NCI-H2227 treated with DMSO at 0.1 percent for 48 hours (cell line): ENCODE data around the gene CBX4.

Experiments used
- DNase-seq: peaks from one replicate; lab custom pipeline; 2025; lab: John Stamatoyannopoulos, UW

Gene CBX4

DNA sequence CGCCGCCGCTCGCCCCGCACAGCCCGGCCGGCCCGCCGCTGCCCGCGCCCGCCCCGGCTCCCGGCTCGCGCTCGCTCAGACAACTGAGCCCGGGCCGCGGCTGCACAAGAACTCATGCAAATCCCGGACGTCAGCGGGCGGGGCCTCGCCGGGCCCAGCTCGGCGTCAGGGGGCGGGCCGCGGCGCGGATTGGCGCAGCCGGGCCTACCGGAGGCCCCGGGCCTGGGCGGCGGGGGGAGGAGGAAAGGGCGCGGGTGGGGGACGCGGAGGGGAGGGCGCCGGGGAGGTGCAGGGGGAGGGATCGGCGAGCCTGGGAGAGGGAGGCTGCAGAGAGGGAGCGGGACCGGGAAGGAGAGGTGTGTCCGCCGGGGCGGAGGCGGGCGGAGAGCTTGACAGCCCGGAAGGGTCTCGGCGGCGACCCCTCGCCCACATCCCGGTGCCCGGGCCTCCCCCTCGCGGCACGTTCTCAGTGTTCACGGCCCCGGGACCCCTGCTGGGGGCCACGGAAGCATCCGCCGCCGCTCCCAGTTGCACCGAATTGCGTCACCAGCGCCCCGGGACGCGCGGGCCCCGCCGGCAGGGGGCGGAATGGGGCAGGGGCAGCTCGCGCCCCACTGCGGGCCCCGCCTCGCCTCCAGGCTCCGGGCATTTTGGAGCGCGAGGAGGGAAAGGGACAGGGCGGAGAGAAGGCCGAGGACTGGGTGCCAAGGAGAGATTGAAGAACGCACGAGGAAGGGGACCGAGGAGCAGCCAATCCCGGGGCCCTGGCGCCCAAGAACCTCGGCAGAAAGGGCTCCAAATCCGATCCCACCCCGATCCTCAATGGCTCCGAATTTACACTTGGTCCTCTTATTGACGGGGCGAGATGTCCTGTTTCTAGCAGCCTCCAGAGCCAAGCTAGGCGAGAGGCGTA is at the start of gene CBX4:
Gene CBX4, minus strand, starts transcription at position 85 of the 913 bp plus-strand sequence. CDS start 189 bp downstream, outside the sequence.
- peak; percentile 91 for DNase-seq

DNA sequence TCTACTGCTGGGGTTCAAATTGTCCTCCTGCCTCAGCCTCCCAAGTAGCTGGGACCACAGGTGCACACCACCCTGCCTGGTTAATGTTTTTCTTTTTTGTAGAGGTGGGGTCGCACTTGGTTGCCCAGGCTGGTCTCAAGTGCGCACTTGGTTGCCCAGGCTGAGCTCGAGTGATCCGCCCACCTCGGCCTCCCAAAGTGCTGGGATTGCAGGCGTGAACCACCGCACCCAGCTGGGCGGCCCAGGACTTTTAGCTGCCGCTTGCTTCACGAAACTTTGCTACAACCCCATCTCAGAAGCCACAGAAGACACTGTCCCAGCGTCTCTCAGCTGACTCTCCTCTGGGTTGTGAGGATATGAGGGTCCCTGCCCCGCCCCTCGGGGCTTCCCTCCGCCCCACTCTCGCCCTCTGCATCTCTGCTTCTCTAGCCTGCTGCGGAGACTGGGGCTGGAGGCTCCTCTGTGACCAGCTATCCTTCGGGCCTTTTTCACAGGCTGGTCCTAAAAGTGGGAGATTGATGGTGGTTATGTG is 48.8 kb upstream of the CBX4 start:
- no peak for DNase-seq

DNA sequence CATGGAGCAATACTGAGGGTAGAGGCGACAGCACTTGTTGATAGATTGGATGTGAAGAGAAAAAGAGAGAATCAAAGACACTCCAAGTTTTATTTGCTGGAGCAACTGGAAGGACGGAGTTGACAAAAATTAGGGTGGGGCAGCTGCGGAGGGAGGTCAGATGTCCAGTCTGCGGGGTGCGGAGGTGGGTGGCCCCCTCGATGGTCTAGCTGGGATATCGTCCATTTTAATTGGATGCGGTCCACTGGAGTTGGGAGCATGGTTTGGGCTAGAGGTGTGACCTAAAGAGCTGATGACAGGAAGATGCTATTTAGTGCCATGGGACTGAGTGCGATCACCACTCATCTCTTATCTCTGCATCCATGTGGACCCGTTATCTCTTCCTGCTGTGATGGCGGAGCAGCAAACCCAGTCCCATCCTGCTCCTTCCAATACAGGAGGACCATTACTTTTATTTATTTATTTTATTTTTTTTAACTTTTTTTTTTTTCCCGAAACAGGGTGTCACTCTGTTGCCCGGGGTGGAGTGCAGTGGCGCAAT is 48.3 kb upstream of the CBX4 start:
- DNase-seq = no peak

DNA sequence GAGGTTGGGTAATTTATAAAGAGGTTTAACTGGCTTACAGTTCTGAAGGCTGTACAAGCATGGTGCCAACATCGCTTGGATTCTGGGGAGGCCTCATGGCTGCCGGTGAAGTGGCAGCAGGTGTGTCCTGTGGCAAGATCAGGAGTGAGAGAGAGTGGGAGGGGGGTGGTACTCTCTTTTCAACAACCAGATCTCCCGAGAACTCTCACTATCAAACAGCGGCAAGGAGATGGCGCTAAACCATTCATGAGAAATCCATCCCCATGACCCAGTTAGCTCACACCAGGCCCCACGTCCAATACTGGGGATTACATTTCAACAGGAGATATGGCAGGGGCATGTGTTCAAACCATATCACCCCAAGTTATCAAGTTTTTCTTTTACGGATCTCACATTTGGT is 44.0 kb upstream of the CBX4 start:
- no peak for DNase-seq

DNA sequence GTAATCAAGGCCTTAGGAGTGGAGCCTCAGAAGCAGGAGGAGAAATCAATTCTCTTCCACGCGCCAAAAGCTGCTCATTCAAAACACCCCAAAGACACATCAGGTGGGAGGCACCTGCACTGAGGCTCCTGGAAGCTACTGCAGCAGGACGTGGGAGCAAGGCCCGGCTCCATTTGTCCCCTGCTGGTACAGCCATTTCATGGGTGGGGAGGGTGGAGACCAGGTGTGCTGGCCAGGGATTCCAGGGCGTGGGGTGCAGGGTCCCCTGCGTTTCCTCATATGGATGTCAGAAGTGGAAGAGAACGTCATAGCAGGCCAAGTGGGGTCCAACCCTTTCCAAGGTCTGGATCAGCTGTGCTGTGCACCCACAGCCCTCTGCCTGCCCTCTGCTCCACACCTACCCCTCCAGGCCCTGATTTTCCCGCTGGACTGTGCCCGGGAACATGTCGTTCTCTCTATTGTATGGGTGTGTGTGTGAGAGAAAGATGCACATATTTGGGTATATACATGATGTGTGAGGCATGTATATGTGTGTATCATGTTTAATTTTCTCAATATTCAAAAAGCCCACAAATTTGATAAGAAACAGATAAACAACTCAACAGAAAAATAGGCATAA is 39.2 kb upstream of the CBX4 start:
- no peak for DNase-seq

DNA sequence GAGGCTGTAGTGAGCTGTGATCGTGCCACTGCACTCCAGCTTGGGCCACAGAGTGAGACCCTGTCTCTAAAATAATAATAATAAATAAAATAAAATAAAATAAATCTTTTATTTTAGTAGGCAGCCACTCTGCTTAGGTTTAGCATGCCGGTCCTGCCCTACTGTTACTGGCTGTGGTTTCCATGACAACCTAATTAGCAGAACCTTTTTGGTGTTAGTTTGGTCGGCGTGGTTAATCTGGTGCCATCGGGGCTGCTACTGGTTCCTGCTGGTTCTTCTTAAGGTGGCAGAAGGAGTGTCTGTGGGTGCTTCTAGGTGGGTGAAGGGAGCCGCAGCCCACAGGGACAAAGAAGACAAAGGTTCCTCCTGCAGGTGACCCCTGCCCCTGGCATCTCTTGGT is 37.8 kb upstream of the CBX4 start:
- DNase-seq = no peak

DNA sequence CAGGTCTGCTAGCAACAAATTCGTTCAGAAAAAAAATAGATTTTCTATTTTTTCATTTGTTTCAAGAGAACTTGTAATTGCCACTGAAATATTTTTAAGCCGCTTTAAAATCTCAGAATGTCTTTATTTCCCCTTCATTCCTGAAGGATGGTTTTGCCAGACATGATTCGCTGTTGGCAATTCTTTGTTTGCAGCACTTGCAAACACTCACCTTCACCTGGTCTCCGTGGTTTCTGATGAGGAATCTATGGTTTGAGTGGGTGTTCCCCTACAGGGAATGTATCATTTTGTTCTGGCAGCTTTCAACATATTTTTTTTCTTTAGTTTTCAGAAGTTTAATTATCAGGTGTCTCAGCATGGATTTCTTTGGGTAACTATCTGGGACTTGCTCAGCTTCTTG is 36.3 kb upstream of the CBX4 start:
- DNase-seq = no peak

DNA sequence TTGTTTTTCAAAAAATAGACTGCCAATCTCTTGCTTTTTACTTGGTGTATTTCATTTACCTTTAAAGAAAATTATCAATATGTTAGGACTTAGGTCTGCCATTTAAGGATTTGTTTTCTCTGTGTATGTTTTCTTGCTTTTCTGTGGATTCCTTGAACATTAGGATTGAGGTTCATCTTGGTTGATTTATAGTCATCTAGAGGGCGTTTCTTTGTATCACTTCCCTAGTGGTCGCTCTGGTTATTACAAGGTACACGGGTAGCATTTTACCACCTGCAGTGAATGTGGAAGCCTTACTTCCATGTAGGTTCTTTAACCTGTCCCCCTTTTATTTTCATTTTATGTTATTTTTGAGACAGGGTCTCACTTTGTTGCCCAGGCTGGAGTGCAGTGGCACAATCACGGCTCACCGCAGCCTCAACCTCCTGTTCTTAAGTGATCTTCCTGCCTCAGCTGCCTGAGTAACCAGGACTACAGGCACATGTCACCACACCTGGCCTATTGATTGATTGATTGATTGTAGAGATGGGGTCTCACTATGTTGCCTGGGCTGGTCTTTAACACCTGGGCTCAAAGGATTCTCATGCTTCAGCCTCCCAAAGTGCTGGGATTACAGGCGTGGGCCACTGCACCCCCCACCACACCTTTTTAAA is 35.2 kb upstream of the CBX4 start:
- peak; percentile 8 for DNase-seq

DNA sequence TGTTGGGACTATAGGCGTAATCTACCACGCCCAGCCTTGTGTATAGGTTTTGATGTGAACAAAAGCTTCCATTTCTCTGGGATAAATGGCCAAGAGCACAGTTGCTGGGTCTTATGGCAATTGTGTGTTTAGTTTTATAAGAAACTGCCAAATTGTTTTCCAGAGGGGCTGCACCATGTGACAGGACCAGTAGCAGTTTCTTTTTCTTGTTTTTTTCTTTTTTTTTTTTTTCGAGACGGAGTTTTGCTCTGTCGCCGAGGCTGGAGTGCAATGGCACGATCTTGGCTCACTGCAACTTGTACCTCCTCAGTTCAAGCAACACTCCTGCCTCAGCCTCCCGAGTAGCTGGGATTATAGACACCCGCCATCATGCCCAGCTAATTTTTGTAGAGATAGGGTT is 34.3 kb upstream of the CBX4 start:
- DNase-seq = no peak

DNA sequence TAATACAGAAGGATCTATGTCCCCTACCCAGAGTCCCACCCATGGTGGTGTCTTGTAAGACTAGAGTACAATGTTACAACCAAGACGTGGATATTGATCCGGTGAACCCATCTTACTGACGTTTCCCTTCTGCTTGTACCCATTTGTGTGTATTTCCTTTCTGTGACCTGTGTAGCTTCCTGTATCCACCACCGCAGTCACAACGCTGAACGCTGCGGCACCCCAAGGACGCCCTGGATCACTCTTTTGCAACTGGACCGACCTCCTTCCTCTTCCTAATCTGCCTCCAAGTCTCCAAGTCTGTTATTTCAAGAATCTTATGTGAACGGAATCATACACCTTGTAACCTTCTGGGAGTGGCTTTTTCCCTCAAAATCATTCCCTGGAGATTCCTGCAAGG is 33.5 kb upstream of the CBX4 start:
- DNase-seq = no peak

DNA sequence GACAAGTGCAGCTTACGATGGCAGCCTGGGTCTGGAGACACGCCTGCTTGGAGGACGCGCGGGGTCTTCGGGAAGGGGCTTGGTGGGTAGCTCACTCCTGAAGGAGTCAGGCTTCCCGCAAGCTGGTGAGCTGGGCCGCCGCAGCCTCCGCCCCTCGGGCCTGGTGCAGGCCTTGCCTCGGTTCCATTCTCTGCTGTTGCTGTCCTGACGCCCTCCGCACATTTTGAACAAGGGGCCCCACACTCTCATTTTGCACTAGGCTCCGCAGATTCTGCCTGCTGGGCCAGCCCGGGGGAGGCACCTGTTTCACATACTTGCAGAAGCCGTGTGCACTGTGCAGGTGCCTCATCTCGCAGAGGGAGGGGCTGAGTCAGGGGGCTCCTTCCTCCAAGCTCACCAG is 31.9 kb upstream of the CBX4 start:
- DNase-seq = no peak

DNA sequence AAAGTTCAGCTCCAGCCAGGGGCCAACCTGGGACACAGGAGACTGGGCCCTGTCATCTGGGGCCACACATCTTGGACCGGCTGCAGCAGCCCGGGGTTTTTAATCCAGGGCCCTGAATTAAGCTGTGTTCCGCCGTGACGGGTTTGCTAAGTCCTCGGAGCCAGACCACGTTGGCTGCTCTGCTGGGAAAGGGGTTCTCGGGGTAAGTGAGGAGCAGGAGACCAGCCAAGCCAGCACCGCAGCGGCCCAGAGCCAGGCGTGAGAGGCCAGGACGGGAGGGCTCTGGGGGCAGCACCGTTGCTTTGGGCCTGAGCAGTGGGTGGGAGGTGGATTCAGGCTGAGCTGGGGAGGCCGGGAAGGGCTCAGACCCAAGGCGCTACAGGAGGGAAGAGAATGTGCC is 31.3 kb upstream of the CBX4 start:
- no peak for DNase-seq

DNA sequence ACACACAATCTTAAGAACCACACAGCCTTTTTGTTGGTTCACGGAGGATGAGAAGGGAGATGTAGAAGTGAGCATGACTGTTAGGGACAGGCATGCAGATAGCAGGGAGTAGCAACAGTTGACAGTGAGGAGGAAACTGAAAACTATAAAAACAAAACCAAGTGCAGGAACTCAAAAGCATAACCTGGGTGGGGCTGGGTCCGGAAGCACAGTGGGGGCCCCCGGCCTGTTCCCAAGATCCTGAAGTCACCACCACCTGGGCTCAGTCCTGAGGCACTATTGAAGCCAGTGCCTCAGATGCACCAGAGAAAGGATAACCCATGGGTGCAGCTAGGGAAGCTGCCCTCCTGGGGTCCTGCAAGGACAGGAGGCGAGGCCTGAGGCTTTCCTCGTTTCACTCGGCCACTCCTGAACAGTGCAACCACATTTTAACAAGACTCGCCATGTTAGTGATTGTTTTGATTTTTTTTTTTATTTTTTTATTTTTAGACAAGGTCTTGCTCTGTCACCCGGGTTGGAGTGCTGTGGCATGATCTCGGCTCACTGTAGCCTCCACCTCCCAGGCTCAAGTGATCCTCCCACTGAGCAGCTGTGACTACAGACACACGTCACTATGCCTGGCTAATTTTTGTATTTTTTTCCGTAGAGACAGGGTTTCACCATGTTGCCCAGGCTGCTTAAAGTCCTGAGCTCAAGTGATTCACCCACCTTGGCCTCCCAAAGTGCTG is 27.7 kb upstream of the CBX4 start:
- no peak for DNase-seq

DNA sequence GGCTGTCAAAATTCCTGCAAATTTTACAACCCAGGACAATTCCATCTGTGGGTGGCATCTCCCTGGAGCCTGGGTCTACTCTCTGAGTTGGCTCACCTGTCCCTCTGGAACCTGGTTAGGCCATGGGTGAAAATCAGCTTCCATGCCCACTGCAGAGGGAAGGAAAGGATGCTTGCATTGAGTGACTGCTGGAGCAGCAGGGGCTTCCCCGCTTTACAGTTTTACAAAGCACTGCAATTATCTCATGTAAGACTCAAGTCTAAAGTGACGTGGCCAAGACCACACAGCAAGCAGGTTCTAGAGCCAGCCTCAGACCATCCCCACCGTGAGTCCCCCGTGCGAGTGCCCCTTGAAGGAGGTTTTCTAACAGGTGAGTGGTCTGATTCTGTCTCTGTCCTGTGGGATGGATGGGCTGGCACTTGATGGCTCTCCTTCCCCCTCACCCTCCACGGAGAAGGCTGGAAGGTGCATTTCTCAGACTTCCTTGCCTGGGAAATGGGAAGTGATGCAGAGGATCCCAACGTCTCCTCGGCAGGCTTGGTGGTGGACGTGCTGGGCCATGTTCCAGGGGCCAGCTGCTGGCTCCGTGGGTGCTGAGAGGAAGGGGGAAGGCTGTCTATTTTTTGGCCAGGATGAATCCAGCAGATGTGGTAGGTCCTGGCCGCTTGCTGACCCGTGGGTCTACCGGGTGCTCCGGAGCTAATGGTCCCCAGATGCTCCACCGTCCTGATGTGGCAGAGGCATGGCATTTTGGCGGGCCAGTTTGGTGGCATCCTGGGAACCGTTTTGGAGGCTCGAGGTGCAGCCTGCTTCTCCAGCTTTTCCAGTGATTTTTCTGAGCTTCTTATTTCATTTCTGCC is 26.3 kb upstream of the CBX4 start:
- DNase-seq = no peak

DNA sequence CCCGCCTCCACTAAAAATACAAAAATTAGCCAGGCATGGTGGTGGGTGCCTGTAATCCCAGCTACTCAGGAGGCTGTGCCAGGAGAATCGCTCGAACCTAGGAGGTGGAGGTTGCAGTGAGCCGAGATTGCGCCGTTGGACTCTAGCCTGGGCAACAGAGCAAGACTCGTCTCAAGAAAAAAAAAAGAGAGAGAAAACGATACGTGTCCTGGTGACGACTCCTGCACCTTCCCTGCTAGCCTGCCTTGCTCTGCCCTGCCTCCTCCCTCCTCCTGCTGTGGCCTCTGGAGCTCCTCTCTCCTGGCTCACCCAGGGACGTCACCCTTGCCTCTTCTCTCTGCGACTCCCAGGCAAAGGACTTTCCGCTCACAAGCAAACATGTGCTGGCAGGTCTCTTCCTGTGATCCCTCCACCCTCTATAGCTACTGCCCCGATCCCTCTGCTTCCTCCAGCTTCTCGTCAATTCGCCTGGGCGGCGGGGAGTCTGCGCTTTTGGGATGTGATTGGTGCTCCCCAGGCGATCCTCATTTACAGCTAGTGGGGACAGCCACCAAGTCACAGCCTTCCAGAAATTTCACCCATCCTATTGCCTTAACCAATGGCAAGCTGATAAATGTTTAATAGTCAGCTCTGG is 25.5 kb upstream of the CBX4 start:
- no peak for DNase-seq

DNA sequence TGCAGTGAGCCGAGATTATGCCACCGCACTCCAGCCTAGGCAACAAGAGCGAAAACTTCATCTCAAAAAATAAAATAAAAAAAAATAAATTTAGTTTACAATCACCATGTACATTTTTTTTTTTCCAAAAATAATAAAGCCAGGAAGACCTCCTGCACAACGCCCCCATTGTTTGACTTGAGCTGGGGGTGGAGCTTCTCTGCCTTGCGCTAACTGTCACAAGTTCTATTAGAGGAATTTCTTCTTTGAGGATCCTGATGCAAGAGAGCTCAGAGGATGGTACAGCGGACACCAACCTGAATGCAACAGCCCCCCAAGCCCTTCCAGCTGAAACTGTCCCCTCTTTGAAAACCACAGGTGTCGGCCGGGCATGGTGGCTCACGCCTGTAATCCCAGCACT is 24.9 kb upstream of the CBX4 start:
- no peak for DNase-seq

DNA sequence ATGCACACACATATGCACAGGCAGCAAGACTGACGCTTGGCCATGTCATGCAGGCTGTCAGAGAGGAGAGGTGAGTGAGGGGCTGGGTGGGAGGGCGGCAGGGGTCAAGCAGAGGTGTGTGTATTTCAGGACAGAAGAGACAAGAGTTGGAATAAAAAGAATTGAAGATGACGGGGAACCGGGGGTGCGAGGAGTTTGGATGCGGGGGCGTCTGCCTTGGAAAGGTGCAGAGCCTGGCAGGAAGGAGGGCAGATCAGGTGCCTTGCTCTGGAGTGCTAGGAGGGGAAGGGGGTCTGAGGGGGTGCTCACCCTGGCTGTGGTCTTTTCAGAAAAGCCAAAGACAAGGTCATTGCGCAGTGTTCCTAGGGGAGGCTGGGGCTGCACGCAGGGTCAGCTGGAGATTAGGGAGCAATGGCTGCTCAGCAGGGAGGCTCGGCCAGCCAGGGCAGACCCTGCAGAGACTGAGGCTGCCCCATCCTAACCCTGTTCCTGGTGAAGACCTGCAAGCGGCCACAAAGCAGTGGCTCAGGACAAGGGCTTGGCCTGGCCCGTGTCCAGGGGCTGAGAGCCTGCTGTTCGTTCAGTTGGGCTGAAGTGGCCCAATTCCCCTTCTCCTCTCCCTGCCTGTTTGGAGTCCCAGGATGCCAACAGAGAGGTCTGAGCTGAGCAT is 23.7 kb upstream of the CBX4 start:
- DNase-seq = no peak

DNA sequence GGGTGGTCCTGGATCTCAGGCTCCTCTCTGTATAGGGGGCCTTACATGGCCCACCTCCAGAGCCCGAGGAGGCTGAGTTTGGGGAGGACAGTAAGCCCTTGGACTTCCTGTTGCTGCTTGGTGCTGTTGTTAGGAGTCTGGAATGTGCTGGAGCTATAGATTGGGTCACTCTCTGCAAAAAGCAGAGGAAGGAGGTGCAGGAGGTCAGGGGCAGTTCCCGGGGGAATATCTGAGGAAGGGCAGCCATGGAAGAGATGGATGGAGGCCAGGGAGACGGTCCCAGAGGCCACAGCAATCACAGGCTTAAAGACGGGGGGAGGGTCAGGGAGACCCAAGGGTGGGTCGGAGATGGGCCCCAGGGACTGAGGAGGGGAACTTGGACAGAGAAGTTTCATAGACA is 23.0 kb upstream of the CBX4 start:
- no peak for DNase-seq

DNA sequence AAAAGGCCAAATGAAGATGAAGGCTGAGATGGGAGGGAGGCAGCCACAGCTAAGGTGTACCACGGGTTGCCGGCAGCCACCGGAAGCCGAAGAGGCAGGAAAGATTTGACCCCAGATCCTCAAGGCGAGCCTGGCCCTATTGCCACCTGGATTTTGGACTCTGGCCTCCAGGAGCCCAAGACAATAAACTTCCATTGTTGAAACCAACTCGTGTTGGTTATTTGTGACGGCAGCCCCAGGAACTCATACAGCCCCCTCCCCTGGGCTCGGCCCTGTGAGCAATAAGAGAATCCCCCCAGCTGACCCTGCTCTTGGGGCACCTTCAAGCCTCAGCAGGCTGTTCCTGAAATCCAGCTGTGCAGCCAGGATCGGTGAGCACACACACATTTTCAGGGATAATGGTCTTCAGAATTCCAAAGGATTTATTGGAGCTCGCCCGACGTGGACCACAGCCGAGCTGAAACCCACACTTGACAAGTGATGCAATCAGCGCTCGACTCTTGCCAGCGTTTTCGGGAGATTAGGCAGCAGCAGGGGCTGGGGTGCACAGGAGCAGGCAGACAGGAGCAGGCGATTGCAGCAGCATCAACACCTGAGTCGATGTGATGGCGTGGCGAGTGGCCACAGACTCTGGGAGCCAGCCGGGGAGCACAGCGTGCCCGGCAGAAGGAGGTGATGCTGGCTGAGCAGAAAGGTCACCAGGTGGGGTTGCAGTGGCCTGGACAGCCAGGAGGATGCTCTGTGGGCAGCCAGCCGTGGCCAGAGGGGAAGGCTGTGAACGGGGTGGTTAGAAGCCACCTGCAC is 22.4 kb upstream of the CBX4 start:
- no peak for DNase-seq
